Measurements from ENCODE around the gene BMPER. TPM values are rescaled to one million over a fixed set of nuclear protein-coding genes. Genes with fewer than 3 reads are reported as not detected.

Gene BMPER
- total and polyA plus RNA-seq, 10 of the 15 experiments (the other 5 are each of a cell fraction or from before 2014, with no cell fraction given) = 0.02 to 0.08 TPM; not detected in 8

DNA sequence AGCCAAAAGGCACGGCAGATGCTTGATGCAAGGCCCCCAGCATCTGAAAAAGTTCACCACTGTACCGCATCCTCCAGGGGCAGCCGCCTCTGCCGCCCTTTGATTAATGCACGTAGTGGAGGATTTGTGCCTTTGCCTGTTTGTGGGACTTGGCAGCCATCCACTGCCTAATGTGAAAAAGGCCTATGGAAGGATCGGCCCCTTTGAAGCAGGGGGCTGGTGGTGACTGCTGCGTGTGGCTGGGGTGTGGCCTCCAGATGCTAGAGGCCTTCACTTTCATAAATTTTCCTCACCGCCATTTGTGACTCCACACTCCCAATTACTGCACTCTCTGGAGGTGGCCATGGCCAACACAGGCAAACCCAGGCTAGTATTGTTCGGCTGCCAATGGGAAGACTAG is 226.0 kb downstream of the BMPER start:
- WGBS (ENCODE audit: insufficient coverage, insufficient replicate concordance, low lambda C conversion rate, missing lambda C conversion rate) = 33% methylated on average over 9 of the region's 9 CpGs
- no peaks in the 10 kb centered on the region for H3K27me3 ChIP-seq (replicated peaks in 1 of 2; ENCODE audit: control insufficient read depth in 2 of 2, insufficient read depth in 2 of 2, low read length in 1 of 2)
- intact Hi-C loops (cut with micrococcal nuclease; ENCODE audit: unreplicated experiment) = loop anchor here (10.0 kb wide), 2 partner anchors 193 to 303 kb away; no protein-coding TSS in a partner anchor
- H3K9me3 ChIP-seq (replicated peaks; ENCODE audit: control insufficient read depth, insufficient read depth, low read length) = no peaks in the 10 kb centered on the region
- no peaks in the 10 kb centered on the region for H3K79me2 ChIP-seq (ENCODE audit: control insufficient read depth, insufficient read depth, low read length)
- in situ Hi-C loops (cut with MboI) = no loop called here
- RAD21 ChIA-PET (ENCODE audit: unreplicated experiment) = no interaction called here
- POLR2A ChIA-PET = no interaction called here
- FAIRE-seq = no peak
- no peak overlapping the region for H2AFZ ChIP-seq (ENCODE audit: control insufficient read depth, low read depth, low read length)
- ATAC-seq = no peak
- H4K20me1 ChIP-seq (ENCODE audit: control insufficient read depth, insufficient read depth) = no peaks in the 10 kb centered on the region
- H3K27ac ChIP-seq (ENCODE audit: control insufficient read depth, insufficient read depth) = no peak overlapping the region
- no peak overlapping the region for H3K9ac ChIP-seq (ENCODE audit: control insufficient read depth, insufficient read depth, low read length)
- no peak overlapping the region for H3K4me2 ChIP-seq (ENCODE audit: control insufficient read depth, insufficient read depth)
- no peaks in the 10 kb centered on the region for H3K36me3 ChIP-seq (ENCODE audit: control insufficient read depth in 2 of 2, insufficient read depth in 2 of 2, low read length in 1 of 2)
- no peak for TF ChIP-seq SIN3A (IDR thresholded peaks at IDR 0.05; ENCODE audit: low read depth, low read length)
- no peak for DNase-seq (ENCODE audit: low read depth, low spot score)
- SMC1A ChIA-PET (ENCODE audit: uncharacterized antibody, unreplicated experiment) = no interaction called here
- no TSS peak for BruUV-seq (replicated peaks)
- no peak overlapping the region for H3K4me3 ChIP-seq
- no peaks in the 10 kb centered on the region for H3K4me1 ChIP-seq (ENCODE audit: control insufficient read depth, insufficient read depth, low read length)
- CTCF ChIA-PET = no interaction called here

DNA sequence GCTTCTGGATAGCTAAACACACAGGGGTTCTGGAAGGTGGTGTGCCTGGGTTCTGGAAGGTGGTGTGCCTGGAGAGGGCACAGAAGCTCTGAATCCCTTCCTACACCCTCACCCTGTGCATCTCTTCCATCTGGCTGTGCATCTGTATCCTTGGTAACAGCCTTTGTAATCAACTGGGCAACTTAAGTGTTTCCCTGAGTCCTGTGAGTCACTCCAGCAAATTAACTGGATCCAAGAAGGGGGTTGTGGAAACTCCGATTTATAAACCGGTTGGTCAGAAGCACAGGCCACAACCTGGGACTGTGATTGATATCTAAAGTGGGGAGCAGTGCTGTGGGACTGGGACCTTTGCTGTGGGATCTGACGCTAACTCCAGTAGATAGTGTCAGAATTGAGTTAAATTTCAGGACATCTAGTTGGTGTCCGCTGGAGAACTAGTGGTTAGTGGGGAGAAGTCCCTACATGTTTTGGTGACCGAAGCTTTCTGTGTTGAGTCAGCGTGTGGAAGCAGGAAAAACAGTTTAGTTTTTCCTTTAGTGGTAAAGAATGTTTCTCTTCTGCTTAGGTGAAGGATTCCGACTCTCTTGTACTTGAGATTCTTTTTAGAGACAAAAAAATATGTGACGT is 228.1 kb downstream of the BMPER start:
- intact Hi-C loops (cut with micrococcal nuclease; ENCODE audit: unreplicated experiment) = loop anchor here (10.0 kb wide), 2 partner anchors 191 to 301 kb away; no protein-coding TSS in a partner anchor
- TF ChIP-seq, protein P1, sequence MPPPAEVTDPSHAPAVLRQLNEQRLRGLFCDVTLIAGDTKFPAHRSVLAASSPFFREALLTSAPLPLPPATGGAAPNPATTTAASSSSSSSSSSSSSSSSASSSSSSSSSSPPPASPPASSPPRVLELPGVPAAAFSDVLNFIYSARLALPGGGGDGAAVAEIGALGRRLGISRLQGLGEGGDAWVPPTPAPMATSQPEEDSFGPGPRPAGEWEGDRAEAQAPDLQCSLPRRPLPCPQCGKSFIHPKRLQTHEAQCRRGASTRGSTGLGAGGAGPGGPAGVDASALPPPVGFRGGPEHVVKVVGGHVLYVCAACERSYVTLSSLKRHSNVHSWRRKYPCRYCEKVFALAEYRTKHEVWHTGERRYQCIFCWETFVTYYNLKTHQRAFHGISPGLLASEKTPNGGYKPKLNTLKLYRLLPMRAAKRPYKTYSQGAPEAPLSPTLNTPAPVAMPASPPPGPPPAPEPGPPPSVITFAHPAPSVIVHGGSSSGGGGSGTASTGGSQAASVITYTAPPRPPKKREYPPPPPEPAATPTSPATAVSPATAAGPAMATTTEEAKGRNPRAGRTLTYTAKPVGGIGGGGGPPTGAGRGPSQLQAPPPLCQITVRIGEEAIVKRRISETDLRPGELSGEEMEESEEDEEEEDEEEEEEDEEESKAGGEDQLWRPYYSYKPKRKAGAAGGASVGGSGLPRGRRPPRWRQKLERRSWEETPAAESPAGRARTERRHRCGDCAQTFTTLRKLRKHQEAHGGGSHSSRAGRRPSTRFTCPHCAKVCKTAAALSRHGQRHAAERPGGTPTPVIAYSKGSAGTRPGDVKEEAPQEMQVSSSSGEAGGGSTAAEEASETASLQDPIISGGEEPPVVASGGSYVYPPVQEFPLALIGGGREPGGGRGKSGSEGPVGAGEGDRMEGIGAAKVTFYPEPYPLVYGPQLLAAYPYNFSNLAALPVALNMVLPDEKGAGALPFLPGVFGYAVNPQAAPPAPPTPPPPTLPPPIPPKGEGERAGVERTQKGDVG (CRISPR knock-in tag; IDR thresholded peaks at IDR 0.05) = no peak
- TF ChIP-seq CEBPB (IDR thresholded peaks at IDR 0.05; ENCODE audit: borderline replicate concordance in 1 of 2, low read depth in 2 of 2, low read length in 2 of 2) = no peak
- TF ChIP-seq NFIC (IDR thresholded peaks at IDR 0.05; ENCODE audit: low read depth, low read length) = no peak
- TF ChIP-seq GABPA (IDR thresholded peaks at IDR 0.05; ENCODE audit: low read depth) = no peak
- no peak for TF ChIP-seq SIN3A (IDR thresholded peaks at IDR 0.05; ENCODE audit: low read depth, low read length)
- TF ChIP-seq BMI1 (IDR thresholded peaks at IDR 0.05; ENCODE audit: borderline replicate concordance) = no peak
- TF ChIP-seq ESRRA (IDR thresholded peaks at IDR 0.05; ENCODE audit: low read length) = no peak
- TF ChIP-seq NRF1 (conservative IDR thresholded peaks at IDR 0.05; ENCODE audit: low read depth, low read length) = no peak
- no peak for TF ChIP-seq POLR2AphosphoS5 (IDR thresholded peaks at IDR 0.05; ENCODE audit: low read length)
- TF ChIP-seq NBN (IDR thresholded peaks at IDR 0.05) = no peak
- TF ChIP-seq HDAC2 (IDR thresholded peaks at IDR 0.05) = no peak
- no peak for TF ChIP-seq USF2 (IDR thresholded peaks at IDR 0.05; ENCODE audit: borderline replicate concordance, low read depth, low read length)
- no peak for TF ChIP-seq ZZZ3 (IDR thresholded peaks at IDR 0.05; ENCODE audit: control insufficient read depth, insufficient read length, low read depth)

More for the DNA sequence above, 228.1 kb downstream of the BMPER start:
- Histone ChIP-seq H3K79me2 (ENCODE audit: control insufficient read depth, insufficient read depth, low read length) (no peaks in the 10 kb centered on the region), H2AFZ (ENCODE audit: control insufficient read depth, low read depth, low read length) (no peak overlapping the region), H3K4me1 (ENCODE audit: control insufficient read depth, insufficient read depth, low read length) (no peaks in the 10 kb centered on the region), H3K9ac (ENCODE audit: control insufficient read depth, insufficient read depth, low read length) (no peak overlapping the region), H3K27ac (ENCODE audit: control insufficient read depth, insufficient read depth) (no peak overlapping the region), H3K4me3 (no peak overlapping the region), H3K9me3 (replicated peaks; ENCODE audit: control insufficient read depth, insufficient read depth, low read length) (no peaks in the 10 kb centered on the region), H3K4me2 (ENCODE audit: control insufficient read depth, insufficient read depth) (no peak overlapping the region), H3K27me3 (replicated peaks in 1 of 2; ENCODE audit: control insufficient read depth in 2 of 2, insufficient read depth in 2 of 2, low read length in 1 of 2) (no peaks in the 10 kb centered on the region), H3K36me3 (ENCODE audit: control insufficient read depth in 2 of 2, insufficient read depth in 2 of 2, low read length in 1 of 2) (no peaks in the 10 kb centered on the region), H4K20me1 (ENCODE audit: control insufficient read depth, insufficient read depth) (no peaks in the 10 kb centered on the region)
- no peak for DNase-seq (ENCODE audit: low read depth, low spot score)
- SMC1A ChIA-PET (ENCODE audit: uncharacterized antibody, unreplicated experiment) = no interaction called here
- 40% methylated on average over 8 of the region's 8 CpGs for WGBS (ENCODE audit: insufficient coverage, insufficient replicate concordance, low lambda C conversion rate, missing lambda C conversion rate)
- FAIRE-seq = no peak
- ATAC-seq = no peak
- RAD21 ChIA-PET (ENCODE audit: unreplicated experiment) = interaction anchor here (0.9 to 1.4 kb wide), 3 partner anchors 187 to 463 kb away, joined by 3 to 9 read pairs (median 4); no protein-coding TSS in a partner anchor
- CTCF ChIA-PET = interaction anchor here (0.9 to 2.7 kb wide), 7 partner anchors 11 to 463 kb away, joined by 3 to 10 read pairs (median 3); no protein-coding TSS in a partner anchor
- no TSS peak for BruUV-seq (replicated peaks)
- in situ Hi-C loops (cut with MboI) = no loop called here
- POLR2A ChIA-PET = no interaction called here
